HG02970 (cell line): ENCODE measurements around the gene CXorf65.

Experiments
- ATAC-seq: cut with Tn5 transposase; IDR thresholded peaks from one replicate; pipeline ENCODE4 v1.9.1; 2021; ENCODE audit warnings: mild to moderate bottlenecking, moderate library complexity, moderate number of reproducible peaks; ENCODE audit not compliant: unreplicated experiment, low FRiP score

The CXorf65 gene

DNA sequence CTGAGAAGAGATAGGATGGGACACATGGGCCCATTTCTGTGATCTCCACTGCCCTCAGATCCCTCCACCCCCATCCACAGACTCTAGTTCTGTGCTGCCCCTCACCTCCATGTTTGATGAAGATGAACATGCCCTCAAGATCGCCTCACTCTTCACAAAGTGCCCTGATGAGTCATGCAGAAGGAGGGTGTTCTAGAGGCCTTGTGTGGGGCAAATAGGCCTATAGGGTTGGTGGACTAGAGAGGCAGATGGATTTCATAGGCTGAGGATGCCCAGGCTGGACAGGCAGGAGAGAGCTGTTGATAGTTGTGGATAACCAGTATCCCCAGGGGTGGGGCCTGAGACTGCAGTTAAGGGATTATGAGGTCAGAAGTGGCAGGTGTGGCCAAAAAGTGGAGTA lies at the start of gene CXorf65:
Gene CXorf65, minus strand, starts transcription at position 314 of the 400 bp plus-strand sequence. Its CDS starts 184 bp downstream, at position 130.
- no peak for ATAC-seq

DNA sequence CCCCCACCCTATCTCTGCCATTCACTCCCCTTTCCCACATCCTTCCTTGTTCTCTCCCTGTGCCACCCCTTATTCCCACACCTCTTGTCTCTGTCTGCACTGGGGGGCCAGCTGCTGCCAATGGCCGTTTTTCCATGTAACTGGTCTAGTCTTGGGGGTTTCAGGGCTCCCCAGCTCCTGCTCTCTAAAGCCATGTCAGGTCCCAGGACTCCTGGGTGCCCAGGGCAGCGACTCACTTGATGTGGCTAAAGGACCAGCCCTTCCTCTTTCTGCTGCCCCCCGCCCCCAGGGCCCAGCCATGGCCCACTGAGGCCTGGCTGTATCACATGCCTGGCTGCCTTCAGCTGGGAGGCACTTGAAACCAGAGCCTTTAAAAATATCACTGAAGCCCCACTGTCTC lies 48.1 kb upstream of the CXorf65 start:
- no peak for ATAC-seq

DNA sequence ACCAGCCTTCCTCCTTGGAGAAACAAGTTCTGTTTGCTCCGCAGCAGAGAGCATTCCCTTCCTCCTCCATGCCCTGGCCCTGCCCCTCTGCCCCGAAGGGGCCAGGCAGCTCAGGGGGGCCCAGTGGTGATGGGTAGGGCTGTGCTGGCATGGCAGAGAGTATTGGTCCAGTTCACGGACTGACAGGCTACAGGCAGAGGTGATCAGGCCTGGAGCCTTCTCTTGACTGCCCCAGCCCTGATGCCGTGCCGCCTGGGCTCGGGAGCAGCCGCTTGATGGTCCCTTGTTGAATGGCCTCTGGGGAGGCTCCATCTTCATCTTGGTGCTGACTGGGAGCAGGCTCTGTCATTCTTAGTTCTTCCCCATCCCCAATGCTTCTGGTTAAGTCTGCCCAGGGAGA lies 47.7 kb upstream of the CXorf65 start:
- ATAC-seq: no peak

DNA sequence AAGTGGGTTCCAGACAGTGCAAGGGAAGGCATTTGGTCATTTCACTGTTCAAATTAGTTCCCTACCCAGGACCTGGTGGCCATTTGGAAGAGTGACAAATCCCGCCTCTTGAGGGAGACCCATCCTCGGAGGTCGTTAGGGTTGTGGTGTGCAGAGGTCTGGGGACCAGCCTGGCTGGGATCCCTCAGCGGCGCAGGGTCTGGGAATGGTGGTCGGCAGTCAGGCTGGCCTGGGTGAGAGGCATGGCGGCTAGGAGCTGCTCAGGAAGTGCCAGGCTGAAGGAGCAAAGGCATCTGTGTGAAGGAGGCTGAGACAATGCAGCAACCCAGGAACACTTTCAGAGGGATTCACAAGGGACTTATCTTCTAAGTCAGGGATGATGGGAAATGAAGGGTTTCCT lies 44.8 kb upstream of the CXorf65 start:
- ATAC-seq: no peak

DNA sequence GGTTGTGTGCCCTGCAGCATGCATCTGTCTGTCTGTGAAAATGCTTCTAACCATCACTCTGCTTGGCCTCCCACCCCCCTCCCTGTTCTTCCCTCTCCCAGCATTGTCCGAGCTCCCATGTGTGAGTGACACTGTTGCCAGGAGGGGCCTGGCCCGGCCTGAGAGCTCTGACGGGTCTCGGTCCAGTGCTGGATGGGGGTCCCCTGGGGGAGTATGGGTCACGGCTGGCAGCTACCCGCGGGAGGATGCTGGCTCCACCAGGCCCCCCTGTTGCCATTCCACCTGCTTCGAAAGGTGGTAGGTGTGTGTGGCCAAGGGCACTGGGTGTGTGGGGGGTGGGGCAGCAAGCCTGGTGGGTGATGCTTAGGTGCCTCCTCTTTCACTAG lies 41.7 kb upstream of the CXorf65 start:
- no peak for ATAC-seq

DNA sequence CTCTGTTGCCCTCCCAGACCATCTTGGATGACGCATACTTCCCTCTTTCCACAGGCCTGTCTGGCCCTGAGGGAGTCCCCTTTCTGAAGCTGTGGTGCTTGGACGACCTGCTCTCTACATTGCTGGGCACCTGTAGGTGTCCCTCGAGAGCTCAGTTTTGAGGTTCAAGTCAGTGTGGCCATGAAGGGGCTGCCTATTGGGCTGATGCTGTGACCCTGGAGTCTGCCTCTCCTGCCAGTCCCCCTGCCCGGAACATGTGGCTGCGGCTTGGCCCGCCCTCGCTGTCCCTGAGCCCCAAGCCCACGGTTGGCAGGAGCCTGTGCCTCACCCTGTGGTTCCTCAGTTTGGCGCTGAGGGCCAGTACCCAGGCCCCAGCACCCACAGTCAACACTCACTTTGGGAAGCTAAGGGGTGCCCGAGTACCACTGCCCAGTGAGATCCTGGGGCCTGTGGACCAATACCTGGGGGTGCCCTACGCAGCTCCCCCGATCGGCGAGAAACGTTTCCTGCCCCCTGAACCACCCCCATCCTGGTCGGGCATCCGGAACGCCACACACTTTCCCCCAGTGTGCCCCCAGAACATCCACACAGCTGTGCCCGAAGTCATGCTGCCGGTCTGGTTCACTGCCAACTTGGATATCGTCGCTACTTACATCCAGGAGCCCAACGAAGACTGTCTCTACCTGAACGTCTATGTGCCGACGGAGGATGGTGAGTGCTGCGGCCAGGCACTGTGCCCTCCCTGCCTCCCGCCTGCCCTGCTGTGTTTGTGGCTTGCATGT lies 41.1 kb upstream of the CXorf65 start:
- no peak for ATAC-seq

DNA sequence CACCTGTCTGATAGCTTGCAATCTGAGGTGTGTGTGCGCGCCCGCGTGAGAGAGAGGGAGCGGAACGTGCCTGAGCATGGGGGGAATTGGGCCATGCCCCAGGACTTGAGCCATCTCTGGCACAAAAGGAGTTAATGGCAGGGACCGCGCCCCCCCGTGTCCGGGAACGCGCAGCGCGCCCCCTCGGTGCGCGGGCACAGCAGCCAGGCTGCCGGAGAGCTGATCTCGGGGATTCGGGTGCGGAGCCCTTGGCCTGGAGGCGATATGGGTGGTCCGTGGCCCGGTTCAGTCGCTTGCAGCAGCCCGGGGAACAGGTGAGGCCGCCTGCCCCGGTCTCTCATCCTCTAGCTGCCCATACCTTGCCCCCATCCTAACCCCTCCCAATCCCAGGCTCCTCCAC lies 38.1 kb upstream of the CXorf65 start, which contains the start of gene NLGN3:
Gene NLGN3, plus strand, starts transcription at position 191 of the 400 bp plus-strand sequence. CDS start 2,909 bp downstream, outside the sequence.
- no peak for ATAC-seq

DNA sequence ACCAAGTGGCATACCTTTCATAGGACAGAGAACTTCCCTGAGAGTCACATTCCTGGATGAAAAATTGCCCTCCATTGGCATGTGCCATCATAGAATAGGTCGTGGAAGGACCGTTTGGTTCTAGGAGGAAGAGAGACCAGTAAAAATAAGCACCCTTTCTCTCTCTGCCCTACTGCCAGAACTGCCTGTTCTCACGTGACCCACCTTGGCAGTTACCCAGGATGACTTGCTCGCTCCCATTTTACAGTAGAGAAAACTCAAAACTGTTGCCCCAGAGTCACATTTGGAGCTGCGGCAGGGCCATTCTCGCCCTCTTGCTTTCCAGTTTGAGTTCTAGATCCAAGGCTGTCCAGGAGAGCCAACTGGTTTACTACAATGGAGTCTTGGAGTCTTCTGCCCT lies 37.0 kb upstream of the CXorf65 start:
- no peak for ATAC-seq

DNA sequence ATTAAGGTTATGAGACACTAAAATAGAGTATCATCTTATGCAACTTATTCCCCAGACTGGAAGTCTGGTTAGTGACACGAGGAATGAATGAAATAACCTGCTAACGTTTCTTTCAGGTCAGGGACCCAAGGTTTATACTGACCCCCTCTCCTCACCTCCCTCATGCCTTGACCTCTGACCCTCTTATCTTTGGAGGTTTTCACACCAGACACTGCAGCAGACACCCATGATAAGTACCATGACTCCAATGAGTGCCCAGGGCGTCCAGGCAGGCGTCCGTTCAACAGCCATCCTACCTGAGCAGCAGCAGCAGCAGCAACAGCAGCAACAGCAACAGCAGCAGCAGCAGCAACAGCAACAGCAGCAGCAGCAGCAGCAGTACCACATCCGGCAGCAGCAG lies 33.9 kb upstream of the CXorf65 start:
- no peak for ATAC-seq

DNA sequence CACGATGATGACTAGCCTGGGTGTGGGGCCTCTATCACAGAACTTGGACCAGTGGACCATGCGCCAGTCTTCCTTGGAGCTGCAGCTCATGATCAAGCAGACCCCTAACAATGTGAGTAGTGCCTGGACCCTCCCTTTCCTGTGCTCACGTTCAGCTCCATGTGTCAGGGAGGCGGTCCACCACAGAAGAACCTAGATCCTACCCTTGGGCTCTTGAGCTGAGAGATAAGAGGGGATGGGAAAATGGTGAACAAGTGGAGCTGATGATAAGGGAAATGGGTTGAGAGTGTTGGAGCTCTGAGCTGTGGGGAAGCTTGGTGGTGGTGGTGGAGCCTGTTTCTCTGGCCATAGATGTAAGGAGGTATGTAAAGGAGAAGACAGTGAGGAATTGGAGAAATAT lies 25.0 kb upstream of the CXorf65 start:
- ATAC-seq: no peak

DNA sequence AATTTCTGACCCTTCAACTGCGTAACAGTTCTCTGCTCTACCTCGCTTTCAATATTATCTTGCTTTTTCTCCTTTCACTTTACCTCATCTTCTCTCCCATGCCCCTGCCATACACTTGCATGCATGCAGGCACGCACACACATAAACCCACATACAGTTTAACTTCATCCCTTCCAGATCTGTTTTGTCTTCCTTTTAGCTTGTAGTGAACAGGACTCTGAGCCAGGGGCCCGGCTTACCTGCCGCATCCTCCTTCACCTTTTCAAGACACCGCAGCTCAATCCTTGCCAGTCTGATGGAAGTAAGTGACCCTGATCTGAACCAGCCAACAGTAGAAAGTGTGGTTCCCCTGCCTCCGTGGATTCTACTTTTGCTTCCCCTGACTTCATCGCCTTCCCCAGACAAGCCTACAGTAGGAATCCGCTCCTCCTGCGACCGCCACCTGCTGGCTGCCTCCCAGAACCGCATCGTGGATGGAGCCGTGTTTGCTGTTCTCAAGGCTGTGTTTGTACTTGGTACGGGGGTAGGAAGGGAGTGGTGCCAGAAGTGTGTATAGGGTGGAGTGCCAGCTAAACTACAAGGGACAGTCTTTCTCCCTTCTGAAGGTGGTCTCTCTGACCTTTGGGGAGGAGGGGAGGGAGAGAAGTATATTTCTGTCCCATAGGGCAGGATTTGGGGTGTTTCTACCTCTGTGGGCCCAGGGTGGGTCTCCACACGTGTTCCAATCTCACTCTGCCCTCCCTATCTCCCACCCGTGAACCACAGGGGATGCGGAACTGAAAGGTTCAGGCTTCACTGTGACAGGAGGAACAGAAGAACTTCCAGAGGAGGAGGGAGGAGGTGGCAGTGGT lies 22.6 kb upstream of the CXorf65 start:
- no peak for ATAC-seq

DNA sequence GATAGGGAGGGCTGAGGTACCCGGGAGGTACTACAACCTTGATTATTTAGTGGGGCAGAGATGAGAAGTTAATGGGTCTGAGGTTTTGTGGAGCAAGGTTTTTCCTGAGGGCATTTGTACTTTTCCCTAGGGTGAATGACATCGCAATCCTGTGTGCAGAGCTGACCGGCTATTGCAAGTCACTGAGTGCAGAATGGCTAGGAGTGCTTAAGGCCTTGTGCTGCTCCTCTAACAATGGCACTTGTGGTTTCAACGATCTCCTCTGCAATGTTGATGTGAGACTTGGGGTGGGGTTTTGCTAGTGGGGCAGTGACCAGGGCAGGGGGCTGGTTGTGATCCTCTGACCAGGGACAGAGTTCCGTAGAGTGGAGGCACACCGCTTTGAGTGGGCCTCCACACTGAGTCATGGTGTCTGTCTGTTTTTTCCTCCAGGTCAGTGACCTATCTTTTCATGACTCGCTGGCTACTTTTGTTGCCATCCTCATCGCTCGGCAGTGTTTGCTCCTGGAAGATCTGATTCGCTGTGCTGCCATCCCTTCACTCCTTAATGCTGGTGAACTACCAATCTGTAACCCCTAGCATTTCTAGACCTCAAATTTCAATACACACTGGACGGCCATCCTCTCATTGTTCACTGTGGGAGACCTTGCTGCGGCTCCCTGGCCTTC lies 21.8 kb upstream of the CXorf65 start:
- no peak for ATAC-seq

DNA sequence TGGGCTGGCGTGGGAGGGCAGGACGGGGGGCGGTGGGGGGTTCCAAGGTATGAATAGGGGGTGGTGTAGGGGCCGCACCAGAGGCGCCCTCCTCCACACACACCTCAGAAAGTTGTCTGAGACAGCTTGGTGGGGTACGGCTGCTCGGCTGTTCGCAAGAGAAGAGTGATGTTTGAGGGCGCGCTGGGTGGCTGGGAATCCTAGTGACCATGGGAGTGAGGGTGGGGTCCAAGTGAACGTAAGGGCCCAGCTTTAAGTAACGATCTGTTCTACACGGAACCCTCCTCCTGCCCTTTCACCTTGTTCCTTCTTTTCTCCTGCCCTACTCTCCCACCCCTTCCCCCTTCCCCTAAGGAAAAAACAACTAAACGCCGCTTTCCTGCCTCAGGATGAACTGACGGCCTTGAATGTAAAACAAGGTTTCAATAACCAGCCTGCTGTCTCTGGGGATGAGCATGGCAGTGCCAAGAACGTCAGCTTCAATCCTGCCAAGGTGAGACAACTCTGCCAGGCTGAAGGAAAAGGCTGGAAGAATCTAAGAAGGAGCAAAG lies 12.5 kb upstream of the CXorf65 start:
- no peak for ATAC-seq

DNA sequence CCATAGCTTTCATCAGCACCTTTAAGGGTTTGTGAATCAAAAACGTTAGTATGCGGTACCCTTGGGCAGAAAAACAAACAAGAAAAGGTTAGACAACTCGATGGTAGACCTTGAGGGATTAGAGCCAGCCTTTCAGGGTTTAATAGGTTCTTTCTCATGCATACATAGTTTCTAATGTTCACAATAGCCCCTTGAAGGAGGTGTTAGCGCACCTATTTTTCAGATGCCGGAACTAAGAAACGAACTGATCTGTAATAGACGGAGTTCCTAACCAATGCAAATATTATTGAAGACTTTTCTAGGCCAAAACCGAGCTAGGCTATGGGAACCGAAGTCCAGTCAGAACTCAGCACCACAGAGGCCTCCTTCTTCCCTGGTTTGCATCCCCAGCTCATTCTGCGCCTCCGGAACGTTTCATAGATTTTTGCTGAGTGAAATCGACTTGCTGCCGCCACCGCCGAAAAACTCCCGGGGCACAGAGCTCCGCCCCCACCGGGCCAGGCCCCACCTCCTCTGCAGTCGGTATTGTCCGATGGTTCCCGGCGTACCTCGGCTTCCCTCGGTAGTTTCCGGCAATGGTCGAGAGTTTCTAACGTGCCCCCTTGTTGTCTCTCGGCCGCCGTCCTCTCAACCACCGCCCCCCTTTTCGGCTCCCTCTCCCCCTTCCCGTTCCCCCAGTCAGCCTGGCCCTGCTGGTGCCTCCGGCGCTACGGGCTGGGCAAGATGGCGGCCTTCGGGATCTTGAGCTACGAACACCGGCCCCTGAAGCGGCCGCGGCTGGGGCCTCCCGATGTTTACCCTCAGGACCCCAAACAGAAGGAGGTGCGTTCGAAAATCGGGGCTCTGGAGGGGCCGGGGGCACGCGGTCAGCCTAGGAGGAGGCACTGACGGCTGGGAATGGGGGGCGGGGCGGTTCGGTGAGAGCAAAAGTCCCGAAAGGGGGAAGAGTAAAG lies 11.8 kb upstream of the CXorf65 start, which contains the start of gene MED12:
Gene MED12, plus strand, starts transcription at position 565 of the 953 bp plus-strand sequence. Its CDS starts 159 bp downstream, at position 724.
- ATAC-seq: peak; percentile 76

DNA sequence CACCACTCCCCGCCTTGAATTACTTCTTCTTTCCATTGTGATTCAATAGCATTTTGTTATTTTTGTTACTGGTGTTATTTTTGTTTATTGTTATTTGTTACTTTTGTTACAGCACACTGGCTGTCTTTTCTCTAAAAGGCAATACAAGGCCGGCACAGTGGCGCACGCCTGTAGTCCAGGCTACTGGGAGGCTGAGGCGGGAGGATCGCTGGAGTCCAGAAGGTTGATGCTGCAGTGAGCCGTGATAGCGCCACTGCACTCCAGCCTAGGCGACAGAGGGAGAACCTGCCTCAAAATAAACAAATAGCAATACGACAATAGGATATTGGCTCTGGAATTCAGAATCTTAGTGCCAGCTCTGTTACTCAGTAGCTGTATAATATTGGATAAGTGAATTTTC lies 10.8 kb upstream of the CXorf65 start:
- no peak for ATAC-seq

DNA sequence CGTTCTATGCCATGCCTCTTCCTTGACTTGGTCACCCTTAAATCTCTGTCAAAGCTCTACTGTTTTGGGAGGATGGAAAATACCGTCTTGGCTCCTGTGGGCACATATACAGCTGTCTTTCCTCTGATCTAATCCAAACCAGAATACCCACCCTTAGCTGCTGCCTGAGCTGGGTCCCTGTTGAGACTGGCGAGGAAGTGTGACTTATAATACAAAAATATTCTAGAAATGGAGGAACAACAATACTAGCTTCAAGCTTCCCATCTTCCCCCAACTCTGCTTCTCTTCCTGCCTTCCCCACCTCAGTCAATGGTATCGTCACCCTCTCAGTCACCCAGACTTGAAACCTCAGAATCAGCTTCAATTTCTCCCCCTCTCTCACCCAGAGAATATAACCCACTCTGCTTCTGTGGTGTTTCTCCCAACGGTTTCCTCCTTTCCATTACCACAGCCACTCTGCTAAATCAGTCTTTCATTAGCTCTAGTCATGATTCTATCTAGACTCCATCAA lies 5.4 kb upstream of the CXorf65 start:
- no peak for ATAC-seq

DNA sequence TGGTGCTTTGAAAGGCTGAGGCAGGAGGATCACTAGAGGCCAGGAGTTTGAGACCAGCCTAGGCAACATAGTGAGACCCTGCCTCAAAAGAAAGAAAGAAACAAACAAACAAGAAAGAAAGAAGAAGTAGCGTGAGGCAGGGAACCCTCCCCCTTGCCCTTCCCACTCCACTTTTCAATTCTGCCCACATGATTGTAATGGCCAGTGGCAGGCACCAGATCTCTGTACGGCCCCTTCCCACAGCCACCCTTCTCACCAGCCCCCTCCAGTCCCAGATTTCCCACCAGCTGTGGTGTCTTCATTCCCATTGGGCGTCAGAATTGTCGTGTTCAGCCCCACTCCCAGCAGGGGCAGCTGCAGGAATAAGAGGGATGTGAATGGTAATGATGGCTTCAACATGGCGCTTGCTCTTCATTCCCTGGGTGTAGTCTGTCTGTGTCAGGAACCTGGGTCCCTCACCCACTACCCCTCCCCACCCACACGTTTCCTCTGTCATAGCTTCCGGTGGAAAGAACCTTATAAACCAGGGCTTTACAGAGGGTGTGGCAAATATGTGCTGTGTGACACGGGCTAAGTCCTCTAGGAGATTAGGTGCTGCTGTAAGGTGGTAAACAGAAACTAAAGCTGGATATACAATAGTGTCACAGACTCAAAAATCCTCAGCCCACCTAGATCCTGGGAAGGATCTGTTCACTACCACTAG lies 4.8 kb upstream of the CXorf65 start, which contains the start of gene IL2RG:
Gene IL2RG, minus strand, starts transcription at position 437 of the 703 bp plus-strand sequence. Its CDS starts 38 bp downstream, at position 399.
- peak; percentile 70 for ATAC-seq

DNA sequence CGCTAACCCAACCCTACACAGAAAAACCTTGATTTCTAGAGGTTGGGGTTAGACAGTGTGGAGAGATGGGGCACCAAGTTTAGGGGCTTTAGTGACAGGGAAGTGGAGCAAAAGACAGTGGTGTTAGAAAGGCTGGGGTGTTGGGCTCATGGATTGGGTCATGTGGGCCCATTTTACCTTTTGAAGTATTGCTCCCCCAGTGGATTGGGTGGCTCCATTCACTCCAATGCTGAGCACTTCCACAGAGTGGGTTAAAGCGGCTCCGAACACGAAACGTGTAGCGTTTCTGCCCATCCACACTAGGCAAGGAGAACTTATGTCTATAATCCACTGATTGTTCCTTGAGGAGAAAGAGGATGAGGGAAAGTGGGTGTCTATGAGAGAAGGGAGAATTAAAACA lies 2.5 kb upstream of the CXorf65 start:
- no peak for ATAC-seq
